ENCODE measurements around the gene CSNK1A1L. TPM values are rescaled to one million over a fixed set of nuclear protein-coding genes. Genes with fewer than 3 reads are reported as not detected.

Gene CSNK1A1L
- total RNA-seq, result not detected in 2 replicates

- DNase-seq (ENCODE audit: low read depth), result no peak
- H3K36me3 ChIP-seq (ENCODE audit: control insufficient read depth, insufficient read depth, low read length), result no peaks in the 10 kb centered on the region
- TF ChIP-seq CTCF (IDR thresholded peaks at IDR 0.05; ENCODE audit: insufficient read depth, low read length, severe bottlenecking), result no peak
- FAIRE-seq, result no peak
- H3K27me3 ChIP-seq (ENCODE audit: control insufficient read depth, insufficient read depth, low read length), result no peaks in the 10 kb centered on the region
- no peak within 1 kb of the TSS for H3K4me3 ChIP-seq (ENCODE audit: low read depth, low read length)
Measured at GRCh38 chr13:37105251-37105714, at the start of gene CSNK1A1L. Gene CSNK1A1L, minus strand, starts transcription at chr13:37105664. Its CDS starts 408 bp downstream, at chr13:37105256.

GRCh38 chr13:37149380-37149779 is 43.9 kb upstream of the CSNK1A1L start:
- Histone ChIP-seq H3K27me3 (ENCODE audit: control insufficient read depth, insufficient read depth, low read length) (no peaks in the 10 kb centered on the region), H3K36me3 (ENCODE audit: control insufficient read depth, insufficient read depth, low read length) (no peaks in the 10 kb centered on the region), H3K4me3 (ENCODE audit: low read depth, low read length) (no peak overlapping the region)
- TF ChIP-seq CTCF (IDR thresholded peaks at IDR 0.05; ENCODE audit: insufficient read depth, low read length, severe bottlenecking), result no peak
- FAIRE-seq (no peak), DNase-seq (ENCODE audit: low read depth) (no peak)

GRCh38 chr13:37148501-37148900 is 43.0 kb upstream of the CSNK1A1L start:
- no peak for DNase-seq (ENCODE audit: low read depth)
- Histone ChIP-seq H3K36me3 (ENCODE audit: control insufficient read depth, insufficient read depth, low read length) (no peaks in the 10 kb centered on the region), H3K27me3 (ENCODE audit: control insufficient read depth, insufficient read depth, low read length) (no peaks in the 10 kb centered on the region), H3K4me3 (ENCODE audit: low read depth, low read length) (no peak overlapping the region)
- no peak for FAIRE-seq
- no peak for TF ChIP-seq CTCF (IDR thresholded peaks at IDR 0.05; ENCODE audit: insufficient read depth, low read length, severe bottlenecking)

GRCh38 chr13:37144661-37145060 is 39.2 kb upstream of the CSNK1A1L start:
- Histone ChIP-seq H3K27me3 (ENCODE audit: control insufficient read depth, insufficient read depth, low read length) (no peaks in the 10 kb centered on the region), H3K36me3 (ENCODE audit: control insufficient read depth, insufficient read depth, low read length) (no peaks in the 10 kb centered on the region), H3K4me3 (ENCODE audit: low read depth, low read length) (no peak overlapping the region)
- FAIRE-seq (no peak), DNase-seq (ENCODE audit: low read depth) (no peak)
- no peak for TF ChIP-seq CTCF (IDR thresholded peaks at IDR 0.05; ENCODE audit: insufficient read depth, low read length, severe bottlenecking)

- no peak for FAIRE-seq
- no peak for DNase-seq (ENCODE audit: low read depth)
Measured at GRCh38 chr13:37143911-37144310, 38.4 kb upstream of the CSNK1A1L start.

More at GRCh38 chr13:37143911-37144310, 38.4 kb upstream of the CSNK1A1L start:
- H3K36me3 ChIP-seq (ENCODE audit: control insufficient read depth, insufficient read depth, low read length), result no peaks in the 10 kb centered on the region
- TF ChIP-seq CTCF (IDR thresholded peaks at IDR 0.05; ENCODE audit: insufficient read depth, low read length, severe bottlenecking), result no peak
- H3K27me3 ChIP-seq (ENCODE audit: control insufficient read depth, insufficient read depth, low read length), result no peaks in the 10 kb centered on the region
- no peak overlapping the region for H3K4me3 ChIP-seq (ENCODE audit: low read depth, low read length)

Measured in bronchial epithelial cell (primary cell).